GM12865 (cell line): ENCODE results near the gene GAGE12G.
"Not testable (repeated sequence)": the region's sequence is repeated elsewhere in the genome, so short reads cannot be mapped to it uniquely, and the experiment has no call there.

Experiments used
- DNase-seq: peaks from one replicate; pipeline ENCODE4 v3.0.0; 2010; ENCODE audit warnings: low read depth
- H3K4me3 ChIP-seq: 2 replicates; pipeline ENCODE4 v1.5.1; 2011; ENCODE audit warnings: mild to moderate bottlenecking, low read depth, low read length, control low read depth
- CTCF ChIP-seq: IDR thresholded peaks from 2 replicates; pipeline ENCODE4 v1.5.1; 2011; ENCODE audit warnings: low read length, control low read depth, low read depth, inconsistent platforms; ENCODE audit not compliant: insufficient read depth; ENCODE audit errors: missing control alignments

The GAGE12G gene, protein sequence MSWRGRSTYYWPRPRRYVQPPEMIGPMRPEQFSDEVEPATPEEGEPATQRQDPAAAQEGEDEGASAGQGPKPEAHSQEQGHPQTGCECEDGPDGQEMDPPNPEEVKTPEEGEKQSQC

GRCh38 chrX:49570100-49570499, at the start of gene GAGE12G:
TSS of gene GAGE12G (plus strand) at chrX:49570400. CDS start at chrX:49571555, 1,155 bp downstream.
- H3K4me3 ChIP-seq, DNase-seq: not testable (repeated sequence)

DNA sequence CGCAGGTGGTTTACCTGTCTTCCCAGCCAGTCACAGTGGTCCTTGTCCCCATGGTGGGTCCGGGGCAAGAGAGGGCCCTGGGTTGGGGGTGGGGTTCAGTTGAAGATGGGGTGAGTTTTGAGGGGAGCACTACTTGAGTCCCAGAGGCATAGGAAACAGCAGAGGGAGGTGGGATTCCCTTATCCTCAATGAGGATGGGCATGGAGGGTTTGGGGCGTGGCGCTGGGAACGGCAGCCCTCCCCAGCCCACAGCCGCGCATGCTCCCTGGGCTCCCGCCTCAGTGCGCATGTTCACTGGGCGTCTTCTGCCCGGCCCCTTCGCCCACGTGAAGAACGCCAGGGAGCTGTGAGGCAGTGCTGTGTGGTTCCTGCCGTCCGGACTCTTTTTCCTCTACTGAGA, 38.3 kb upstream of the GAGE12G start, which contains the start of gene GAGE12C:
Gene GAGE12C, plus strand, starts transcription at position 301 of the 400 bp plus-strand sequence. CDS start 1,155 bp downstream, outside the sequence.
- not testable (repeated sequence) for H3K4me3 ChIP-seq, DNase-seq

DNA sequence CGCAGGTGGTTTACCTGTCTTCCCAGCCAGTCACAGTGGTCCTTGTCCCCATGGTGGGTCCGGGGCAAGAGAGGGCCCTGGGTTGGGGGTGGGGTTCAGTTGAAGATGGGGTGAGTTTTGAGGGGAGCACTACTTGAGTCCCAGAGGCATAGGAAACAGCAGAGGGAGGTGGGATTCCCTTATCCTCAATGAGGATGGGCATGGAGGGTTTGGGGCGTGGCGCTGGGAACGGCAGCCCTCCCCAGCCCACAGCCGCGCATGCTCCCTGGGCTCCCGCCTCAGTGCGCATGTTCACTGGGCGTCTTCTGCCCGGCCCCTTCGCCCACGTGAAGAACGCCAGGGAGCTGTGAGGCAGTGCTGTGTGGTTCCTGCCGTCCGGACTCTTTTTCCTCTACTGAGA, 28.8 kb upstream of the GAGE12G start, which contains the start of gene GAGE12D:
Gene GAGE12D, plus strand, starts transcription at position 301 of the 400 bp plus-strand sequence. CDS start 1,155 bp downstream, outside the sequence.
- DNase-seq, H3K4me3 ChIP-seq: not testable (repeated sequence)

GRCh38 chrX:49550989-49551388, 19.2 kb upstream of the GAGE12G start, which contains the start of gene GAGE12E:
TSS of gene GAGE12E (plus strand) at chrX:49551289. CDS start at chrX:49552444, 1,155 bp downstream.
- not testable (repeated sequence) for DNase-seq, H3K4me3 ChIP-seq

DNA sequence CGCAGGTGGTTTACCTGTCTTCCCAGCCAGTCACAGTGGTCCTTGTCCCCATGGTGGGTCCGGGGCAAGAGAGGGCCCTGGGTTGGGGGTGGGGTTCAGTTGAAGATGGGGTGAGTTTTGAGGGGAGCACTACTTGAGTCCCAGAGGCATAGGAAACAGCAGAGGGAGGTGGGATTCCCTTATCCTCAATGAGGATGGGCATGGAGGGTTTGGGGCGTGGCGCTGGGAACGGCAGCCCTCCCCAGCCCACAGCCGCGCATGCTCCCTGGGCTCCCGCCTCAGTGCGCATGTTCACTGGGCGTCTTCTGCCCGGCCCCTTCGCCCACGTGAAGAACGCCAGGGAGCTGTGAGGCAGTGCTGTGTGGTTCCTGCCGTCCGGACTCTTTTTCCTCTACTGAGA, 9.7 kb upstream of the GAGE12G start, which contains the start of gene GAGE12F:
Gene GAGE12F, plus strand, starts transcription at position 301 of the 400 bp plus-strand sequence. CDS start 1,155 bp downstream, outside the sequence.
- not testable (repeated sequence) for H3K4me3 ChIP-seq, DNase-seq

- DNase-seq, result not testable (repeated sequence)
These were observed 1.5 kb upstream of the GAGE12G start for GRCh38 chrX:49568728-49569127.

GRCh38 chrX:49569152-49569551, 1.0 kb upstream of the GAGE12G start:
- not testable (repeated sequence) for H3K4me3 ChIP-seq, DNase-seq

More at GRCh38 chrX:49568728-49569127, 1.5 kb upstream of the GAGE12G start:
- H3K4me3 ChIP-seq, result not testable (repeated sequence)

- DNase-seq, H3K4me3 ChIP-seq: not testable (repeated sequence)
These were observed 9.4 kb downstream of the GAGE12G start, which contains the start of gene GAGE12H for GRCh38 chrX:49579649-49580048. TSS of gene GAGE12H (plus strand) at chrX:49579949. CDS start at chrX:49581104, 1,155 bp downstream.

- not testable (repeated sequence) for H3K4me3 ChIP-seq, DNase-seq
These were observed 19.0 kb downstream of the GAGE12G start, which contains the start of gene GAGE2A for GRCh38 chrX:49589196-49589595. TSS of gene GAGE2A (plus strand) at chrX:49589496. CDS start at chrX:49590651, 1,155 bp downstream.

DNA sequence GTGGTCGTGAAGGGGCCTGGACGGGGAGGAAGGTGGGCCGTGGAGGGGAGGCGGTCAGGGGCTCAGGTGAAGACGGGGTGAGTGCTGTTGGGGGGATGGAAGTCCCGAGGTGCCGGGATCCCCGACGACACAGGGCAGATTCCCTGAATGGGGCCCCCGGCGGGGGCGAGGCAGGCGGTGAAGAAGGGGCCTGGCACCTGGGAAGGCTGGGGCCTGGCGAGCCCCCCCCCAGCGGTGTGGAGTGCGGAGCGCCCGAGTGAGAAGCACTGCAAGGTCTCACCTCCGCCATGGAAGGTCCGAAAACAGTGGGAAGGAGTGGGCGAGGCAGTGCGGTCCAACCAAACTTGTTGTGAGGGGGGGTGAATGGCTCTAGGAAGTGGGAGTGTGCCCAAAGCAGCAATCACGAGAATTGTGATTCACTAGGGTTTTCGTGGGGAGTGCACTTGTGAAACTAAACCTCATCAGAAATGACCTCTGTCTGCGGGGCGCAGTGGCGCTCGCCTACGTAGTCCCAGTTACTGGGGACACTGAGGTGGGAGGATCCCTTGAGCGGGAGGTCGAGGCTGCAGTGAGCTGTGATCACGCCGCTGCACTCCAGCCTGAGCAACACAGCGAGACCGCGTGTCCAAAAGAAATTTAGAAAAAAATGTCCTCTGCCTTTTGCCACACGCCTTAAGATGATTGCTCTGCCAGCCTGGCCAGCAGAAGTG, 19.7 kb downstream of the GAGE12G start:
- not testable (repeated sequence) for DNase-seq, H3K4me3 ChIP-seq

DNA sequence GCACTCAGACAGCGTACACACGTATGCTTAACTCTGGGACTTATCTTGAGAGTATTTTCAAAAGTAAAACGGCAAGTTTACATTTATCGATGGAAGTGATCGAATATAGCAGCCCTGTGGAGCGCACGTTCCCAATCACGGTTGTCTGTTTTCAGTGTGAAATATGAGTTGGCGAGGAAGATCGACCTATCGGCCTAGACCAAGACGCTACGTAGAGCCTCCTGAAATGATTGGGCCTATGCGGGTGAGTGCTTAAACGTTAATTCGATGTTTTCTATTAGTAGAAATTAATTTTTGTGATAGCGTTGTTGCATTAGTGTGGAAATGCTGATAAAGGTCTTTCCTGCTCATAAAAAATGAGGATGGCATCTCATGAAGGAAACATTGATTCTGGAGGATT, 20.3 kb downstream of the GAGE12G start:
- DNase-seq, H3K4me3 ChIP-seq: not testable (repeated sequence)

- not testable (repeated sequence) for DNase-seq, H3K4me3 ChIP-seq
These were observed 28.5 kb downstream of the GAGE12G start, which contains the start of gene GAGE1 for GRCh38 chrX:49598720-49599119. TSS of gene GAGE1 (plus strand) at chrX:49599020. CDS start at chrX:49600175, 1,155 bp downstream.

- DNase-seq, result no peak
- no peak overlapping the region for H3K4me3 ChIP-seq
- no peak for TF ChIP-seq CTCF
These were observed 40.6 kb downstream of the GAGE12G start for GRCh38 chrX:49610718-49611310.
